SK-N-SH treated with all-trans-retinoic acid at 6 μM for 48 hours (cell line): ENCODE measurements around the gene SIGLEC9.

Experiments
- ATAC-seq: fragments of 200-7000 bp; cut with Tn5 transposase; 3 replicates; pipeline ENCODE4 v1.9.1; 2020; ENCODE audit warnings: mild to moderate bottlenecking, moderate library complexity
- ARNTL ChIP-seq: fragments of 450-650 bp; formaldehyde crosslinking; IDR thresholded peaks from 2 replicates; pipeline ENCODE4 v1.5.0; 2020; ENCODE audit warnings: low read depth, mild to moderate bottlenecking, moderate library complexity, borderline replicate concordance
- BACH2 ChIP-seq: fragments of 250-450 bp; sonication (Bioruptor Pico); IDR thresholded peaks from 2 replicates; pipeline ENCODE4 v1.9.0; 2021; ENCODE audit warnings: mild to moderate bottlenecking, borderline replicate concordance
- CREB5 ChIP-seq: fragments of 250-450 bp; sonication (Bioruptor Pico); IDR thresholded peaks from 2 replicates; pipeline ENCODE4 v1.5.1; 2020; ENCODE audit warnings: low read depth, mild to moderate bottlenecking, moderate library complexity
- CSDC2 ChIP-seq: fragments of 250-450 bp; sonication (Bioruptor Pico); IDR thresholded peaks from 2 replicates; pipeline ENCODE4 v1.5.0; 2020; ENCODE audit warnings: mild to moderate bottlenecking, moderate library complexity
- ESRRG ChIP-seq: fragments of 250-450 bp; sonication (Bioruptor Pico); IDR thresholded peaks from 2 replicates; pipeline ENCODE4 v1.6.1; 2021; ENCODE audit warnings: mild to moderate bottlenecking
- RARB ChIP-seq: fragments of 250-450 bp; sonication (Bioruptor Pico); IDR thresholded peaks from 2 replicates; pipeline ENCODE4 v1.8.0; 2021; ENCODE audit warnings: mild to moderate bottlenecking, moderate library complexity
- TCF4 ChIP-seq: fragments of 250-450 bp; sonication (Bioruptor Pico); IDR thresholded peaks from 2 replicates; pipeline ENCODE4 v1.8.0; 2021; ENCODE audit warnings: mild to moderate bottlenecking, moderate library complexity, borderline replicate concordance
- TOX ChIP-seq: fragments of 250-450 bp; sonication (Bioruptor Pico); IDR thresholded peaks from 2 replicates; pipeline ENCODE4 v1.8.0; 2021; ENCODE audit warnings: mild to moderate bottlenecking, moderate library complexity, borderline replicate concordance
- TSHZ2 ChIP-seq: fragments of 250-450 bp; sonication (Bioruptor Pico); IDR thresholded peaks from 2 replicates; pipeline ENCODE4 v1.5.0; 2020; ENCODE audit warnings: mild to moderate bottlenecking, moderate library complexity
- ZC3H10 ChIP-seq: fragments of 250-450 bp; sonication (Bioruptor Pico); IDR thresholded peaks from 2 replicates; pipeline ENCODE4 v1.5.1; 2021; ENCODE audit warnings: mild to moderate bottlenecking, moderate library complexity
- ZFP3 ChIP-seq: fragments of 250-450 bp; sonication (Bioruptor Pico); IDR thresholded peaks from 2 replicates; pipeline ENCODE4 v1.5.0; 2020; ENCODE audit warnings: mild to moderate bottlenecking, moderate library complexity
- ZFP30 ChIP-seq: fragments of 450-650 bp; formaldehyde crosslinking; IDR thresholded peaks from 2 replicates; pipeline ENCODE4 v1.5.0; 2022; ENCODE audit warnings: mild to moderate bottlenecking, moderate library complexity
- ZNF70 ChIP-seq: fragments of 450-650 bp; formaldehyde crosslinking; IDR thresholded peaks from 2 replicates; pipeline ENCODE4 v1.5.0; 2020; ENCODE audit warnings: mild to moderate bottlenecking, moderate library complexity
- TF ChIP-seq, protein P1 (sequence below): fragments of 250-450 bp; sonication (Bioruptor Pico); IDR thresholded peaks from 2 replicates; pipeline ENCODE4 v1.5.1; 2021; ENCODE audit warnings: mild to moderate bottlenecking, moderate library complexity
- TF ChIP-seq, protein P2 (sequence below): fragments of 250-450 bp; sonication (Bioruptor Pico); IDR thresholded peaks from 2 replicates; pipeline ENCODE4 v1.8.0; 2021; ENCODE audit warnings: low read depth, mild to moderate bottlenecking, moderate library complexity, borderline replicate concordance
- TF ChIP-seq, protein P3 (sequence below): fragments of 250-450 bp; sonication (Bioruptor Pico); IDR thresholded peaks from 2 replicates; pipeline ENCODE4 v1.8.0; 2020; ENCODE audit warnings: mild to moderate bottlenecking, moderate library complexity, borderline replicate concordance

The SIGLEC9 gene

DNA sequence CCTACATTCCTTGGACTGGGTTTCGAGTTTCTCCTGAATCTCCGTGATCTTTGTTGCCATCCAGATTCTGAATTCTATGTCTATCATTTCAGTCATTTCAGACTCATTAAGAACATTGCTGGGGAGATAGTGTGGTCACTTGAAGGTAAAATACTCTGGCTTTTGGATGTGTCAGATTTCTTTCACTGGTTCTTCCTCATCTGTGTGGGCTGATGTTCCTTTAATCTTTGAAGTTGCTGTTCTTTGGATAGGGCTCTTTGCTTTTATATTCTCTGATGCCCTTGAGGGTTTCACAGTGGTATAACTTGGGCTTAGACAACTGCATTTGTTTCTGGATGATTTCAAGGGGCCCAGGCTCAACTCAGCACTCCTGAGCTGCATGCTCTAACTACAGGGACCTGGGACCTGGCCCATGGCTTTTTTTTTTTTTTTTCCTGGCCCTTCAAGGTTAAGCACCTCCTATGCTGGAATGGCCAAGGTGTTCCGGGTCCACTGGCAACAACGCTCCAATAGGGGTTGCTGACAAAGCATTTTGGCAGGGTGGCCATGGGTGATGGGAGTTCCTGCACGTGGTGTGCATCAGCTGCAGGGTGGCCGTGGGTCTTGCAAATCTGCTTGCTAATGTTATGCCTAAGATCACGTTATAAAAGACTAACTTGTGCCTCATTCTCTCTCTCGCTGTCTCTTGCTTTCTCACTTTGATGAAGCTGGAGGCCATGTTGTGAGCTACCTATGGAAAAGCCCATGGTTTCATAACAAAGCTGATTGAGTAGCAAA lies 11.5 kb downstream of the SIGLEC9 start:
- TF ChIP-seq, protein P1, sequence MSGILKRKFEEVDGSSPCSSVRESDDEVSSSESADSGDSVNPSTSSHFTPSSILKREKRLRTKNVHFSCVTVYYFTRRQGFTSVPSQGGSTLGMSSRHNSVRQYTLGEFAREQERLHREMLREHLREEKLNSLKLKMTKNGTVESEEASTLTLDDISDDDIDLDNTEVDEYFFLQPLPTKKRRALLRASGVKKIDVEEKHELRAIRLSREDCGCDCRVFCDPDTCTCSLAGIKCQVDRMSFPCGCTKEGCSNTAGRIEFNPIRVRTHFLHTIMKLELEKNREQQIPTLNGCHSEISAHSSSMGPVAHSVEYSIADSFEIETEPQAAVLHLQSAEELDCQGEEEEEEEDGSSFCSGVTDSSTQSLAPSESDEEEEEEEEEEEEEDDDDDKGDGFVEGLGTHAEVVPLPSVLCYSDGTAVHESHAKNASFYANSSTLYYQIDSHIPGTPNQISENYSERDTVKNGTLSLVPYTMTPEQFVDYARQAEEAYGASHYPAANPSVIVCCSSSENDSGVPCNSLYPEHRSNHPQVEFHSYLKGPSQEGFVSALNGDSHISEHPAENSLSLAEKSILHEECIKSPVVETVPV (CRISPR knock-in tag), result no peak
- TF ChIP-seq CREB5 (no peak), TSHZ2 (CRISPR knock-in tag) (no peak), ESRRG (CRISPR knock-in tag) (no peak), BACH2 (CRISPR knock-in tag) (no peak), RARB (CRISPR knock-in tag) (no peak), TCF4 (no peak), CSDC2 (no peak), ZNF70 (CRISPR knock-in tag) (no peak), ZFP3 (CRISPR knock-in tag) (no peak), ARNTL (CRISPR knock-in tag) (no peak), ZFP30 (CRISPR knock-in tag) (no peak), ZC3H10 (CRISPR knock-in tag) (no peak)
- TF ChIP-seq, protein P2, sequence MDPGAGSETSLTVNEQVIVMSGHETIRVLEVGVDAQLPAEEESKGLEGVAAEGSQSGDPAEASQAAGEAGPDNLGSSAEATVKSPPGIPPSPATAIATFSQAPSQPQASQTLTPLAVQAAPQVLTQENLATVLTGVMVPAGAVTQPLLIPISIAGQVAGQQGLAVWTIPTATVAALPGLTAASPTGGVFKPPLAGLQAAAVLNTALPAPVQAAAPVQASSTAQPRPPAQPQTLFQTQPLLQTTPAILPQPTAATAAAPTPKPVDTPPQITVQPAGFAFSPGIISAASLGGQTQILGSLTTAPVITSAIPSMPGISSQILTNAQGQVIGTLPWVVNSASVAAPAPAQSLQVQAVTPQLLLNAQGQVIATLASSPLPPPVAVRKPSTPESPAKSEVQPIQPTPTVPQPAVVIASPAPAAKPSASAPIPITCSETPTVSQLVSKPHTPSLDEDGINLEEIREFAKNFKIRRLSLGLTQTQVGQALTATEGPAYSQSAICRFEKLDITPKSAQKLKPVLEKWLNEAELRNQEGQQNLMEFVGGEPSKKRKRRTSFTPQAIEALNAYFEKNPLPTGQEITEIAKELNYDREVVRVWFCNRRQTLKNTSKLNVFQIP (CRISPR knock-in tag), result no peak
- no peak for ATAC-seq

DNA sequence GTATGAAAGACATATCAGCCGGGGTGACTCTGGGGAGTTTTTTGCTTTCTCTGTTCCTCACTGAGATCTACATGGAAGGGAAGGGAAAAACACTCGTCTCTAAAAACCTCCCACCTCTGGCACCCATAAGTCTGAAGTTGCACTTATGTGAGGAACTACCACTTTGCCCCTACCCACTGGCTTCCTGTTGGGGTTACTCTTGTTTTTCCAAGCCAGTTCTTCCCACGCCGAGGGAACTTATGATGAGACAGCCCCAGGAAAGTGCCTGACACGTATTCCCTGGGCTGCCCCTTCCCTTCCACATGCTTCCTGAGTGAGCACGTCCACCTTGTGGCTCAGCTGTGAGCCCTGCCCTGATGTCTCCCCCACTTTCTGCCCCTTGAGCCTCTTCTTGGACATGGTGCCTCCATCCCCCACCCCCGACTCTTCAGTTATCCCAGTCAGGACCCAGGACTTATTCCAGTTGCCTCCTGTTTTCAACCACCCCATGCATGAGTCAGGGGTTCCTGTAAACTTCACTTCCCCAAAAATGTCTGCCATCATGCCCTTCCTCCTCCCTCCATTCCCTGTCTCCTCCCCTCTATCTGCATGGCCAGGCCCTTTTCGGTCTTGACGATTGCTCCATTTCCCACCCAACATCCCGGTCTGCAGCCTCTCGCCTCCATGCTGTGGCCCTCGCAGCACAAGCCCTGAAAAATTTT lies 12.3 kb downstream of the SIGLEC9 start:
- TF ChIP-seq ZFP30 (CRISPR knock-in tag) (no peak), TOX (CRISPR knock-in tag) (no peak), TCF4 (no peak), ARNTL (CRISPR knock-in tag) (no peak), CREB5 (no peak)
- ATAC-seq, result no peak

DNA sequence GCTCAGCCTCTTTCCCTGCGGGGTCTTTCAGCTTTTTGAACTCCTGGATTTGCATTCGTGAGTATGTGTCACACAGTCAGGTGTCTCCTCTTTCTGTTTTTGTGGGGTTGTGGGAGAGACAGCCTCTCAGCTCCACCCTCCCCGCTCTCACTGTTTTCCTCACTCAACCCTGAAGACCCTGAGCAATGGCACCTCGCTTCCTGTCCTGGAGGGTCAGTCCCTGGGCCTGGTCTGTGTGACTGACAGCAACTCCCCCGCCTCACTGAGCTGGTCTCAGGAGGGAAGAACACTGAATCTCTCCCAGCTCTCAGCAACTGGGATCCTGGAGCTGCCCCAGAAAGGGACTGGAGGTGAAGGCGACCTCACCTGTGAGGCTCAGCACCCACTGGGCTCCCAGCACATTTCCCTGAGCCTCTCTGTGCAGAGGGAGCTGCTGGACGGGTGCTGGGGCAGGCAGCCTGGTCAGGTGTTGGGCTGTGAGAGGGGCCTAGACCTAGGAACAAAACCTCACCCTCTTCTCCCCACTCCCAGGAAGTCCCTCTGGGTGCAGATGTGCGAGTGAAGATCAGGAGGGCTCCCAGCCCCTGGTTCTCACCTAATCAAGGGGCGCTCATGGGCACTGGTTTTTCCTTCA lies 13.2 kb downstream of the SIGLEC9 start:
- ATAC-seq, result no peak
- TF ChIP-seq, protein P2 (CRISPR knock-in tag), result no peak
- TF ChIP-seq RARB (CRISPR knock-in tag) (no peak), BACH2 (CRISPR knock-in tag) (no peak), CREB5 (no peak), ESRRG (CRISPR knock-in tag) (no peak), TCF4 (no peak)
- TF ChIP-seq, protein P1 (CRISPR knock-in tag), result no peak
- TF ChIP-seq, protein P3, sequence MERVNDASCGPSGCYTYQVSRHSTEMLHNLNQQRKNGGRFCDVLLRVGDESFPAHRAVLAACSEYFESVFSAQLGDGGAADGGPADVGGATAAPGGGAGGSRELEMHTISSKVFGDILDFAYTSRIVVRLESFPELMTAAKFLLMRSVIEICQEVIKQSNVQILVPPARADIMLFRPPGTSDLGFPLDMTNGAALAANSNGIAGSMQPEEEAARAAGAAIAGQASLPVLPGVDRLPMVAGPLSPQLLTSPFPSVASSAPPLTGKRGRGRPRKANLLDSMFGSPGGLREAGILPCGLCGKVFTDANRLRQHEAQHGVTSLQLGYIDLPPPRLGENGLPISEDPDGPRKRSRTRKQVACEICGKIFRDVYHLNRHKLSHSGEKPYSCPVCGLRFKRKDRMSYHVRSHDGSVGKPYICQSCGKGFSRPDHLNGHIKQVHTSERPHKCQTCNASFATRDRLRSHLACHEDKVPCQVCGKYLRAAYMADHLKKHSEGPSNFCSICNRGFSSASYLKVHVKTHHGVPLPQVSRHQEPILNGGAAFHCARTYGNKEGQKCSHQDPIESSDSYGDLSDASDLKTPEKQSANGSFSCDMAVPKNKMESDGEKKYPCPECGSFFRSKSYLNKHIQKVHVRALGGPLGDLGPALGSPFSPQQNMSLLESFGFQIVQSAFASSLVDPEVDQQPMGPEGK (CRISPR knock-in tag), result no peak
